RCC 7860 (cell line): Measurements from ENCODE around the gene ACTA2.
A peak's percentile ranks its signal among the peaks of the same experiment; 100 is the strongest.
"Not testable (repeated sequence)": the region's sequence is repeated elsewhere in the genome, so short reads cannot be mapped to it uniquely, and the experiment has no call there.

Experiments
- DNase-seq: peaks from one replicate; pipeline ENCODE4 v3.0.0-alpha.2; 2015; ENCODE audit warnings: low spot score
- FAIRE-seq: peaks from 2 replicates; lab custom pipeline; 2012; peaks lifted over from hg19 to GRCh38; lab: Jason Lieb, UNC

ACTA2 gene

DNA sequence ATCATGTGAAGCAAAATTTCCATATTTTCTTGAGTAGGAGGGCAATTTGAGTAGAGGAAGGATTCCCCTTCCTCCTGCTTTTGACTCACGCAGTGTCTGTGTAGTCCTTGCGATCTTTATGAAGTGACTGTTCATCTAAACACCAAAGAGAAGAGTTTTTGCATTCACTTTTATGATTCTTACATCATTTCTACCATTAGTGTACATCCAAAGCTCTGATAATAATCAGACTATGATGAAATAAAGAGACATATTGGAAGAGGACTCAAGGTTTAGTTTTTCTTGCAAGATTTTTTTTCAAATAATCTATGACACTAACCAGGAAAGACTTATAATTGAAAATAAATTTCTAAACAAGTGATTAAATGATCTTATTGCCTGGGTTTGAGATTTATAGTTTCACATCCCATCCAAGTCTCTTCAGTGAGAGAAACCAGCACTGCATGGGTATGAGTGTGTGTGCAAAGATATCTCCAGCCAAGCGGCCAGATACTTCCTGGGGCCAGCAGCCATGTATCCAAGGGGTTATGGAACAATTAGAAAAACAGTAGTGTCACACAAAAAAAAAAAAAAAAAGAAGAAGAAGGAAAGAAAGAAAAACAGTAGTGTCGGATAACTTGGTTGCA lies 2.0 kb upstream of the ACTA2 start:
- DNase-seq (no peak), FAIRE-seq (no peak)

DNA sequence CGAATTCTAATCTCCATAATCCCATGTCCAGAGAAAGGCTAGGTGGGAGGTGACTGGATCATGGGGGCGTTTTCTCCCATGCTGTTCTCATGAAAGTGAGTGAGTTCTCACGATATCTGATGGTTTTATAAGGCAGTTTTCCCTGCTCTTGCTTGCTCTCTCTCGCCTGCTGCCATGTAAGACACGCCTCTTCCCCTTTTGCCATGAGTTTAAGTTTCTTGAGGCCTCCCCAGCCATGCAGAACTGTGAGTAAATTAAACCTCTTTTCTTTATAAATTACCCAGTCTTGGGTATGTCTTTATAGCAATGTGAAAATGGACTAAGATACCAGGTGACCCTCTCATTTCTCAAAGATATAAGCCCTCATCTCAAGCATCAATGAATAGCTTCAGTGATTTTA lies 1.1 kb upstream of the ACTA2 start:
- no peak for DNase-seq
- FAIRE-seq = no peak

DNA sequence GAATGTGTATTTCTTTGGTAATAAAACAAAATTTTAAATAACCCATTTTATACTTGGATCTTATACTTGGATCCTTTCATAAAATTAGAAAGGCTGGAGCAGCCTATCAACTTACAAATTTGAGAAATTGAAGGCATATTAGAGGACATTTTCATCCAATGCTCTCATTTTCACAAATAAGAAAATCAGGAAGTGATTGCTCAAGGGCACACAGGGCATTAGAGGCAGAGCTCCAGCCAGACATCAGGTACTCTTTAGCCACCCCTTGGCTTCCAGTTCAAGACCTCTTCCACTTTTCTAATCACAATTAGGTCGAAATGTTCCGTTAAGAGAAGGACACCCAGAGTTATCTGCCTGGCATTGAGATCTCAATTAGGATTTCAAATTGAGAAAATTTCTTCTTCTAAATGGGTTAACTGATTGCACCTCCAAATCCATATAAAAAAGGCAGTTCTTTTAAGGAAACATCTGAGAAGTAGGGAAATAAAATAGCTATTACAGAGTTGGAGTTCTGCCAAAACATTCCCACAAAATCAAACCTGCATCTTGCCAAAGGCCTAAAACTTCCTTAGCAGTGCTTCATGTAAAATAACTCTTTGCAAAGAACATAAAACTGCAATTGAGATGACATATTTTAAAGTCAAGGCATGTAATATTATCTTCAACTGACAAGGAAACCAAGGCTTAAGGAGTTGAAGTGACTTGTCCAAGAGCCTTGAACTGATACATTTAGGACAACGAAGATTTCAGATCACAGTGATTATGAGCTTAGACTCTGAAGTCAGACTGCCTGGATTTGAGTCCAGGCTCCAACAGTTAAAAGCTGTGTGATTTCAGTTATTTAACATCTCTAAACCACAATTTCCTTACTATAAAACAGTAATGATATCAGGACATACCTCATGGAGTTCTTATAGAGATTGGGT lies 2.4 kb downstream of the ACTA2 start:
- no peak for DNase-seq

DNA sequence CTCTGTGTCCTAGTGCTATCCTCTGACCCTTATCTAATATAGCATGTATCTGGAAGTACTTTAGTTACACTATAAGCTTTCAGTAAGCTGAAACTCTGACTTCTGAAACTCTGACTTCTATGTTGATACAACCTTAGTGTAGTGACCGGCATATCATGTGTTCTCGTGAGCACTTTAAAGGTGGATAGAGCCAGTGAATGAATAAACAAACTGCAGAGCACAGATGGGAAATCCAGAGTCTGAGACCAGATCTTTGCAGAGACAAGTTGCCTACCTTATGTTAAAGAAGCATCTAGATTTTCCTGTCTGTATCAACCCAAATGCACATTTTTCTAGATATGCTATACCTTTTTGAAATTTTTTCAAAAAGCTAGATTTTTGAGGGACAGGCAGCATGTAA lies 3.5 kb downstream of the ACTA2 start:
- DNase-seq (no peak), FAIRE-seq (no peak)

More for the DNA sequence above, 2.4 kb downstream of the ACTA2 start:
- FAIRE-seq = no peak

DNA sequence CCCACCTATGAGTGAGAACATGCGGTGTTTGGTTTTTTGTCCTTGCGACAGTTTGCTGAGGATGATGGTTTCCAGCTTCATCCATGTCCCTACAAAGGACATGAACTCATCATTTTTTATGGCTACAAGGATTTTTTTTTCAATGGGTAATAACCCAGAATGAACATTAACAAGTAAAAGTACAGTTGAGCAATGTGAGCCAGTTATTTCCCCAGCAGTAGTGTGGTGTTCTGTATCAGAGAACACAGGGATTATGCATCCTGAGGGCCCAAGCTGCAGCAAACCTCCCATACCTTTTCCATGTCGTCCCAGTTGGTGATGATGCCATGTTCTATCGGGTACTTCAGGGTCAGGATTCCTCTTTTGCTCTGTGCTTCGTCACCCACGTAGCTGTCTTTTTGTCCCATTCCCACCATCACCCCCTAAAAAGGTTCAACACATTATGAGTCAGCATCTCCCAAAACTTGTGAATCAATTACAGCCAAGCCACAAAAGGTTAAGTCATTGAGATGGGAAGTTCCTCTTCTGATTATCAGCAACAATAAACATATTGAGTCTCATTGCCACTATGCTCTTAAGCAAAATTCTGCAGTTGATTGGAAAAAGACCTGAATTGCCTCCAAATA lies 5.5 kb downstream of the ACTA2 start:
- no peak for DNase-seq
- no peak for FAIRE-seq

DNA sequence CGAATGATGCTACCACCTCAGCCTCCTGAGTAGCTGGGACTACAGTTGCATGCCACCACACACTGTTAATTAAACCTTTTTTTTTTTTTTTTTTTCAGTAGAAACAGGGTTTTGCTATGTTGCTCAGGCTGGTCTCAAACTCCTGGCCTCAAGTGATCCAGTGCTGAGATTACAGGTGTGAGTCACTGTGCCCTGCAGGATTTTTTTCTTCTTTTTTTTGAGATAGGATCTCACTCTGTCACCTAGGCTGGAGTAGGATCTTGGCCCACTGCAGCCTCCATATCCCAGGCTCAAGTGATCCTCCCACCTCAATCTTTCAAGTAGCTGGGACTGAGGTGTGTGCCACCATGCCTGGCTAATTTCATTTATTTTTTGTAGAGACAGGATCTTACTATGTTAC lies 6.4 kb downstream of the ACTA2 start:
- no peak for DNase-seq
- no peak for FAIRE-seq

DNA sequence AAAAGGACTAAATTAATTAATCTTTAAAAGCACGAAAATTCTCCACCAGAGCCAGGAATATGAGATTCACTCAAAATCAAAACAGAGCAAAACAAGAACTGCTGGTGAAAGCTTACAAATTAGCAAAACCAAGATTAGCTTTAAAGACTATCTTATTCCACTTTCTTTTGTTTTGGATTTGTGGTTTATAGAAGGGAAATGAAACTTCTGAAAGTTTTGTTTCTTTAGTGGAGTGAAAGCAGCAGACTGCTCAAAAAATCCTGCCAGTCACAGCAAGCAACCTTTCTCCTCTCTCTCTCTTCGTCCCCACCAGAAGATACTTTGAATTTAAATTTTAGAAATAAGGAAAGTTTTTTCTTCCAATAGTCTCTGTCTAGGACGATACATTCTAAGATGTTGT lies 7.8 kb downstream of the ACTA2 start:
- no peak for DNase-seq
- FAIRE-seq = no peak

DNA sequence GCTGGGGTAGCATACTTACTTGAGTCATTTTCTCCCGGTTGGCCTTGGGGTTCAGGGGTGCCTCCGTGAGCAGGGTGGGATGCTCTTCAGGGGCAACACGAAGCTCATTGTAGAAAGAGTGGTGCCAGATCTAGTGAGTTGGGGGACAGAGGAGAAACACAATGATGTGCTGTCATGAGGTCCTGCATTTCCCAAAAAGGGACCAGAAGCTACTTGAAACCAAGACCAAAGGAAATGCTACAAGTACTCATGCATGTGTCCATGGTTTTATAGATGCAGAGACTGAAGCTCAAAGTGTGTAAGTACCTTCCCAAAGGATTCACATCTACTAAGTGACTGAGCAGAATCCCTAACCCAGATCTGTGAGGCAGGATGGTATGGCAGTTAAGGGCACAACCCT lies 8.8 kb downstream of the ACTA2 start:
- FAIRE-seq (no peak), DNase-seq (no peak)

DNA sequence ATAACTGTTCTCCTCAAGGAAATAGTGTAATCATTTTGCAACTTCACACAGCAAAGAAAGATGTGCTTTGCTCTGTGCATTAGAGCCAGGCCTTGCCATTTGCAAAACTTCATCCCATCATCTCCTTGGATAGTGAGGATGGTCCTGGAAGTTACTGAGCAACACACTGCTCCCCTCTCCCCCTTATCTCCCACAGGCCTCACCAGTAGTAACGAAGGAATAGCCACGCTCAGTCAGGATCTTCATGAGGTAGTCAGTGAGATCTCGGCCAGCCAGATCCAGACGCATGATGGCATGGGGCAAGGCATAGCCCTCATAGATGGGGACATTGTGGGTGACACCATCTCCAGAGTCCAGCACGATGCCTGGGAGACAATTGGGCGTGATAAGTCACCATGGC lies 11.5 kb downstream of the ACTA2 start:
- FAIRE-seq = no peak

DNA sequence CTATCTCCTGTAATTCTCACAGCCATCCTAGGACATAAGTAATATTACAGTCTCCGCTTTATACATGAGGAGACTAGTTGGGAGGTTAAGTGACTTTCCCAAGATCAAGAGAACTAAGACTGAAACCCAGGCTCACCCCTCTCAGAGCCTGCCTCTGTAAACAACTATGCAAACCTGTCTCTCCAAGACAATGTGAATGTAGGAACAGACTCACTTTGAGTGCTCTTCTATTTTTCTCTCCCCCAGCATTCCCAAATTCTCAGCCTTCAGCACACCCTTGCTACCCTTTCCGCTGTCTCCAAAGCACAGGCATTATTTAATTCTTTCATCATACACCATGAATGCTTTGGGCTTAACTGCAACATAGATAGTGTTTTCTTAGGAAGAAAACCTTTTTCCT lies 13.6 kb downstream of the ACTA2 start:
- DNase-seq (no peak), FAIRE-seq (no peak)

More for the DNA sequence above, 11.5 kb downstream of the ACTA2 start:
- no peak for DNase-seq

DNA sequence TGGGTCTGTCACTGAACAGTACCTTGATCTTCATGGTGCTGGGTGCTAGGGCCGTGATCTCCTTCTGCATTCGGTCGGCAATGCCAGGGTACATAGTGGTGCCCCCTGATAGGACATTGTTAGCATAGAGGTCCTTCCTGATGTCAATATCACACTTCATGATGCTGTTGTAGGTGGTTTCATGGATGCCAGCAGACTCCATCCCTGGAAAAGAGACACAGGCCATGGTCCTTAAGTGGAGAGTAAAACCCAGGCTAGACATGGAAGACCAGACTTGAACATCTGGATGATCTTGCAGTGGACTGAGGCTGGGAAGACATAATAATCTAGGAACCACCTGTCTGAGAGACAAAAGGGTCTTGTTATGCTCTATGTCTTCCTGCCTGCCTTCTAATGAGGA lies 14.5 kb downstream of the ACTA2 start:
- DNase-seq (no peak), FAIRE-seq (no peak)

DNA sequence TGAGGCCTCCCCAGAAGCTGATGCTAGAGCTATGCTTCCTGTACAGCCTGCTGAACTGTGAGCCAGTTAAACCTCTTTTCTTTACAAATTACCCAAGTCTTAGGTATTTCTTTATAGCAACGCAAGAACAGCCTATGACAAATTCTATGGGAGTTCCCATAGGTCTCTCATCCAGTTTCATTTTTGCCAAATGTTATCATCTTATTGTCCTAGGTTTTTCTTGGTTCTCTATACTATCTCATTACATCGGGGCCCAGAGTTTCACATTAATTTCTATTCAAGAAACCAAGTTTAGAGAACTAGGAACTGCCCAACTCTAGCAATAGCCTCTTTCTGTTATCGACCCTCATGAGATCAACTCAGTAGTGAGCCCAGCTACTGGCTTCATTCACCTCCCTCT lies 15.9 kb downstream of the ACTA2 start:
- FAIRE-seq (no peak), DNase-seq (no peak)

DNA sequence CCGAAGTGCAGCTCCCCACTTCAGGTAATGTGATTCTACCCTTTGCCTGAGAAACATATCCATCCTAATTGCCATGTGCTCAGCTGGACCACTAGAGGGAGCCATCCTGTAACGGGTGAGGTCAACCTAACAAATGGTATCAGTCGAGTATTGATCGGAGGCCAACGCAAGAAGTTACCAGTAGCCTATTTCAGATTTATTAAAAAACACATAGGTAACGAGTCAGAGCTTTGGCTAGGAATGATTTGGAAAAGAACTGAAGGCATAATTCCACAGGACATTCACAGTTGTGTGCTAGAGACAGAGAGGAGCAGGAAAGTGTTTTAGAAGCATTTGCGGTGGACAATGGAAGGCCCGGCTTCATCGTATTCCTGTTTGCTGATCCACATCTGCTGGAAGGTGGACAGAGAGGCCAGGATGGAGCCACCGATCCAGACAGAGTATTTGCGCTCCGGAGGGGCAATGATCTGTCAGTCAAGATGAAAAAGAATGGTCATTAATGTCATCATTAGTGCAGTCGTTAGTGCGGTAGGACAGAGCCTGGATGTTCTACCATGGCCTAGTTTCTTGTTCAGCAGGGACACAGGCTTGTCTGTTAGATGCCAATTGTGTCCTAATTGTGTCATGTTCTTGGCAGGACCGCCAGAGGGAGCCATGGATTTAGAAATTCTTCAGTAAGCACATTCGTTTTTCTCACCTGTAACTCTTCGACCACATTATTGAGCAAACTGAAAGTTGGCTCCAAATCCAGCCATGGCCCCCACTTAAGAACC lies 17.5 kb downstream of the ACTA2 start:
- peak; percentile 63 for DNase-seq
- FAIRE-seq = peak; percentile 43

DNA sequence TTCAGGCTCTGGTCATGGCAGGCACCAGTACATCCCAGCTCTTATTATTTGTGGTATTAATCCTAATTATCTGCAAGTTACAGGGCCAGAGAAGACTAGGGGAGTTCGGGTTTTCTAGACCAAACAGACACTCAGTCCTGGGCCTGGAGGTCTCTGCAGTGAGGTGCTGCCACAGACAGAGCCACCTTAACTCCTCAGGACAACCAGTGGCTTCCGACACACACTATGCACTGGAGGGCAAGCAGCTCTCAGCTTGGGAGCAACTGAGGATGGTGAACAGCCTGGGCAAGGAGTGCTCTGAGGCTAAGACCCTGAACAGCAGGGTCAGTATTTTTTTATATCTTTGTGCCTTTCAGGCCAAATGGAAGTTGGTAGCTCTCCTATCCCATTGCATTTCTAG lies 19.0 kb downstream of the ACTA2 start:
- DNase-seq = no peak
- no peak for FAIRE-seq

DNA sequence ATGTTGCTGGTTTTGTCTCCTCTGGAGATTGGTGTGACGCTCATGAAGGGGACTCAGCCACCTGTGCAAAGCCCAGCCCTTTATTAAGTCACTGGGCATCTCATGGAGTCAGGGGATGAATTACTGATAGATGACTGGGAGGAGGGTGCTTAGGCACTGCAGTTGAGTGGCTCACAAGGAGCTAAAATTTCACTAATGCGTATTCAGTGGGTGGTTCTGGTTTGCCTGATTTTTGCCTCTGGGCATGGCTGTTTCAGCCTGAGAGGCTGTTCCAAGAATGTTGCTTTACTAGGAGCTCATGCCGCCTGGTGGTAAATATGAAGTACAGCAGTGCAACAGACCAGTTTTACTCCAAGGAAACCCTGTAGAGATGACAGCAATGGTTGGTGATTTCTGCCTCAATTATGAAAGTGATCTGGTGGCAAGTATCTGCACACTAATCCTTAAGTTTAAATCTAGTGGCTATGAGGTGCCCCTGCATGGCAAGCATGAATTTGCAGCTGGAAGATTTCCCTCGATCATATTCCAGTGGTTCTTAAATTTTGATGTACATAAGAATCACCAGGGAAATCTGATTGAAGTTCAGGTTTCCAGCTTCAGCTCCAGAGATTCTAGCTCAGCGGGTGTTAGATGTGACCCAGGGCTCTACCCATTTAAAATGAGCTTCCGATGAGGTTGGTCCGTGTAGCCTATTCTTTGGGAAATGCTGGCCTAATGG lies 19.9 kb downstream of the ACTA2 start:
- FAIRE-seq (peak; percentile 45), DNase-seq (peak; percentile 66)

DNA sequence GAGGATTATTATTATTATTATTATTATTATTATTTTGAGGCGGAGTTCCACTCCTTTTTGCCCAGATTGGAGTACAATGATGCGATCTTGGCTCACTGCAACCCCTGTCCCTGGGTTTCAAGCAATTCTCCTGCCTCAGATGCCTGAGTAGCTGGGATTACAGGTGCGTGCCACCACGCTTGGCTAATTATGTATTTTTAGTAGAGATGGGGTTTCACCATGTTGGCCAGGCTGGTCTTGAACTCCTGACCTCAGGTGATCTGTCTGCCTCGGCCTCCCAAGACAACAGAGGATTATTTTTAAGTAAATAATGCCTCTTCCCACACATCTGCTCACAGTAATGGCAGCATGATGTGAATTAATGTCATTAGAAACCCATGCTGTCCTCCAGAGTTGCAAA lies 20.5 kb downstream of the ACTA2 start:
- not testable (repeated sequence) for DNase-seq, FAIRE-seq

DNA sequence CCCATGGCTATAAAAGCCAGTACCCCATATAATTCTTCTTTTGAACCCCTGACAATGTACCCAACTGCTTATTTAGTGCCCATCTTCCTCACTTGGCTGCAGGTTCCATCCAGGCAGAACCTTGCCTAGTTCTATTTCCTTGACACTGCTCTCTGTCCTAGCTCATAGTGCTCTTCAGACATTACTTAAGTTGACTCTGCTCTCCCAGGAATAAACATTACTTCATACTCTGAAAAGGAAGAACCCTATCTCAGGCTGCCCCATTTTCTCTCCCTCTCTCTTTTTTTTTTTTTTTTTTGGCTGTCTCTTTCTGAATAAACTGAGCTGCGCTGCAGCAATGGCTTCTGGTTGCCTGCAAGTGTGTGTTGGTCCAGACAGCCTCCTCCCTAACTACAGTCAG lies 21.0 kb downstream of the ACTA2 start:
- DNase-seq (no peak), FAIRE-seq (no peak)

DNA sequence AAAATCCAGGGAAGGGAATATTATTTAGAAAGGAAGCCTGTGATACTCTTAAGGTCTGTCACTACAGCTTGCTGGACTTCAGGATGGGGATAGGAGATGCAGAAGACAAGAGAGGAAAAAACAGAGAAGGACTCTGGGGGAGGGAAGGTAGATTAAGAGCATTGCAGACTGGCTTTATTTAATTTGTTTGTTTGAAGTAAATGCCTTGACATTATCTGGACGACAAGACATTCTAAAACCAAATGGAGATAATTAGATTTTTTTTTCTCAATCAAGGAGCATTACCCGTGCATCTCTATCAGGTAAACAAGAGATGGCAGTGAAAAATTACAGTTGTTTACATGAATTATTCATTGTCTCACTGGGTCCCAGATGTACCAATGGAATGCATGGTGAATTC lies 24.3 kb downstream of the ACTA2 start:
- DNase-seq (no peak), FAIRE-seq (no peak)

DNA sequence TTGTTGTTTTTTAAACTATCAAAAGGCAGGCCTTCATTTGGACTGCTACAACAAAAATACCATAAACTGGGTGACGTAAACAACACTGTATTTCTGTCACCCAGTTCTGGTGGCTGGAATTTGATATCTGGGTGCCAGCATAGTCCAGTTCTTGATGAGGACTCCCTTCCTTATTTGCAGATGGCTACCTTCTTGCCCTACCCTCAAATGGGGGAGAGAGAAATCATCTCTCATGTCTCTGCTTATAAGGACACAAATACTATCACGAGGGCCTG lies 25.2 kb downstream of the ACTA2 start:
- FAIRE-seq = no peak
- no peak for DNase-seq

DNA sequence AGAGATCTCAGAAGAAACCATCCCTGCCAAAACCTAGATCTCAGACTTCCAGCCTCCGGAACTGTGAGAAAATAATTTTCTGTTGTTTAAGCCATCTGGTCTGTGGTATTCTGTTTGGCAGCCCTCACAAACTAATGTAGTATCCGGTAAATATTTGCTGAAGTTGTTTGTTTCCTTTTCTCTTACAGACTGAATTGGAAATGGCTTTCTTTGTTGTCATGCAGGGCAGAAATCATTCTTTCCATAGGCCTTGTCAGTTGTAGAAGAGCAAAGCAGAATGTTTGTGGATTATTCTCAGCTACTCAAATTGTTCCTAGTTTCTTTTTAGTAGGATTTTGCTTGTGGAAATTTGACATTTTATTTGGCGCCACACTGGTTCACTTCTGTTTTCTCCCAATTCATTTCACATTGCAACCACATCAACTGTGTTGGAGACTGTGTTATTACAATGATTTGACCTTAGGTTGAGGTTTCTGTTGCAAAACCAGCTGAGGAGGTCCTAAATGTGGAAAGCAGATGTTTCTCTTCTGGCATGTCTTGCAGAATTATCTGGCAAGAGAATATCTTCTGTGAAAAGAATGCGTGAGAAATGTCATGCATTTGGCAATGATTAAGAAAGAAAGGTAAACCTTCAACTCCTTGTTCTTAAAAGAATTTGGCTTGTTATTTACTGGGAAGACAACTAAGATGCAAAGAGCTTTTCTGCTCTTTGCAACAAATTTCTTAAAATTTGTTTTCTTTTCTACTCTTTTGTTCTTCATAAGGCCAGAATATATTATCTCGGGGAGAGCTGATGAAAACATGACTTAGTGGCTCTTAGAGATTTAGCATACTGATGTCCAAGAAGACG lies 25.8 kb downstream of the ACTA2 start:
- DNase-seq (no peak), FAIRE-seq (no peak)
